ENCODE results near the gene IL4I1. TPM values are rescaled to one million over a fixed set of nuclear protein-coding genes. Genes with fewer than 3 reads are reported as not detected.

The IL4I1 gene
- total and polyA plus RNA-seq, 2 of the 8 experiments (the other 6 are each of a cell fraction or from before 2014, with no cell fraction given): 0.41 to 0.76 TPM

DNA sequence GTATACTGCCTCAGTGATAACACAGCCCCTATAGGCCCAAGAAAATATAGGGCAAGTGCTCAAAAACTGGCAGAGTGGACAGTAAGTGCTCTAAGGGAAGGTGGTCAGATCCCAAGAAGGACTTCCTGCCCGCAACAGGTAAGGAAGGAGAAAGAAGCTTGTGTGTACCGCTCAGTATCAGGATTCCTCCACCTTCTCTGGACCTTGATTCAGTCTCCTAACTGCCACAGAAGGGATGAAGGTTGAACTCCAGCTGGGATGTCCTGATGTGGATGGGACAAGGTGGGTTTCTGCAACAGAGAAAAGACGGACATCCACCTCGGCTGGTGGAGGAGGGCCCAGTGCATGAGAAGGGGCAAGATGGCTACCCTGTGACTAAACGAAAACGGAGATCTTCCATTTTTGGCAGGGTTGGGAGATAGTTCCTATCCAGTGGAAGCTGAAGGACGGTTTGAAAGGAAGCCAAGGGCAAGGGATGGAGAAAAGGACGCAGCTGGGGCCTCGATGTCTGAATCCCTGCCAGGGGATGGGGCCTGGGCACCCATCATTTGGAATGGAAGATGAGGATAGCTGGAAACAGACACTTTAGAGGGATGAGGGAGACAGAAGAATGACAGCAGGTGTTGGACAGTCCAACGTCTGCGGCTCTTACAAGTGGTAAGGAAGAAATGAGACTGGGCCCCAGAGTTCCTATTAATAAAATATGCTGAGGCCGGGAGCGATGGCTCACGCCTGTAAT, 31.0 kb upstream of the IL4I1 start (continued):
- TF ChIP-seq, protein P1, sequence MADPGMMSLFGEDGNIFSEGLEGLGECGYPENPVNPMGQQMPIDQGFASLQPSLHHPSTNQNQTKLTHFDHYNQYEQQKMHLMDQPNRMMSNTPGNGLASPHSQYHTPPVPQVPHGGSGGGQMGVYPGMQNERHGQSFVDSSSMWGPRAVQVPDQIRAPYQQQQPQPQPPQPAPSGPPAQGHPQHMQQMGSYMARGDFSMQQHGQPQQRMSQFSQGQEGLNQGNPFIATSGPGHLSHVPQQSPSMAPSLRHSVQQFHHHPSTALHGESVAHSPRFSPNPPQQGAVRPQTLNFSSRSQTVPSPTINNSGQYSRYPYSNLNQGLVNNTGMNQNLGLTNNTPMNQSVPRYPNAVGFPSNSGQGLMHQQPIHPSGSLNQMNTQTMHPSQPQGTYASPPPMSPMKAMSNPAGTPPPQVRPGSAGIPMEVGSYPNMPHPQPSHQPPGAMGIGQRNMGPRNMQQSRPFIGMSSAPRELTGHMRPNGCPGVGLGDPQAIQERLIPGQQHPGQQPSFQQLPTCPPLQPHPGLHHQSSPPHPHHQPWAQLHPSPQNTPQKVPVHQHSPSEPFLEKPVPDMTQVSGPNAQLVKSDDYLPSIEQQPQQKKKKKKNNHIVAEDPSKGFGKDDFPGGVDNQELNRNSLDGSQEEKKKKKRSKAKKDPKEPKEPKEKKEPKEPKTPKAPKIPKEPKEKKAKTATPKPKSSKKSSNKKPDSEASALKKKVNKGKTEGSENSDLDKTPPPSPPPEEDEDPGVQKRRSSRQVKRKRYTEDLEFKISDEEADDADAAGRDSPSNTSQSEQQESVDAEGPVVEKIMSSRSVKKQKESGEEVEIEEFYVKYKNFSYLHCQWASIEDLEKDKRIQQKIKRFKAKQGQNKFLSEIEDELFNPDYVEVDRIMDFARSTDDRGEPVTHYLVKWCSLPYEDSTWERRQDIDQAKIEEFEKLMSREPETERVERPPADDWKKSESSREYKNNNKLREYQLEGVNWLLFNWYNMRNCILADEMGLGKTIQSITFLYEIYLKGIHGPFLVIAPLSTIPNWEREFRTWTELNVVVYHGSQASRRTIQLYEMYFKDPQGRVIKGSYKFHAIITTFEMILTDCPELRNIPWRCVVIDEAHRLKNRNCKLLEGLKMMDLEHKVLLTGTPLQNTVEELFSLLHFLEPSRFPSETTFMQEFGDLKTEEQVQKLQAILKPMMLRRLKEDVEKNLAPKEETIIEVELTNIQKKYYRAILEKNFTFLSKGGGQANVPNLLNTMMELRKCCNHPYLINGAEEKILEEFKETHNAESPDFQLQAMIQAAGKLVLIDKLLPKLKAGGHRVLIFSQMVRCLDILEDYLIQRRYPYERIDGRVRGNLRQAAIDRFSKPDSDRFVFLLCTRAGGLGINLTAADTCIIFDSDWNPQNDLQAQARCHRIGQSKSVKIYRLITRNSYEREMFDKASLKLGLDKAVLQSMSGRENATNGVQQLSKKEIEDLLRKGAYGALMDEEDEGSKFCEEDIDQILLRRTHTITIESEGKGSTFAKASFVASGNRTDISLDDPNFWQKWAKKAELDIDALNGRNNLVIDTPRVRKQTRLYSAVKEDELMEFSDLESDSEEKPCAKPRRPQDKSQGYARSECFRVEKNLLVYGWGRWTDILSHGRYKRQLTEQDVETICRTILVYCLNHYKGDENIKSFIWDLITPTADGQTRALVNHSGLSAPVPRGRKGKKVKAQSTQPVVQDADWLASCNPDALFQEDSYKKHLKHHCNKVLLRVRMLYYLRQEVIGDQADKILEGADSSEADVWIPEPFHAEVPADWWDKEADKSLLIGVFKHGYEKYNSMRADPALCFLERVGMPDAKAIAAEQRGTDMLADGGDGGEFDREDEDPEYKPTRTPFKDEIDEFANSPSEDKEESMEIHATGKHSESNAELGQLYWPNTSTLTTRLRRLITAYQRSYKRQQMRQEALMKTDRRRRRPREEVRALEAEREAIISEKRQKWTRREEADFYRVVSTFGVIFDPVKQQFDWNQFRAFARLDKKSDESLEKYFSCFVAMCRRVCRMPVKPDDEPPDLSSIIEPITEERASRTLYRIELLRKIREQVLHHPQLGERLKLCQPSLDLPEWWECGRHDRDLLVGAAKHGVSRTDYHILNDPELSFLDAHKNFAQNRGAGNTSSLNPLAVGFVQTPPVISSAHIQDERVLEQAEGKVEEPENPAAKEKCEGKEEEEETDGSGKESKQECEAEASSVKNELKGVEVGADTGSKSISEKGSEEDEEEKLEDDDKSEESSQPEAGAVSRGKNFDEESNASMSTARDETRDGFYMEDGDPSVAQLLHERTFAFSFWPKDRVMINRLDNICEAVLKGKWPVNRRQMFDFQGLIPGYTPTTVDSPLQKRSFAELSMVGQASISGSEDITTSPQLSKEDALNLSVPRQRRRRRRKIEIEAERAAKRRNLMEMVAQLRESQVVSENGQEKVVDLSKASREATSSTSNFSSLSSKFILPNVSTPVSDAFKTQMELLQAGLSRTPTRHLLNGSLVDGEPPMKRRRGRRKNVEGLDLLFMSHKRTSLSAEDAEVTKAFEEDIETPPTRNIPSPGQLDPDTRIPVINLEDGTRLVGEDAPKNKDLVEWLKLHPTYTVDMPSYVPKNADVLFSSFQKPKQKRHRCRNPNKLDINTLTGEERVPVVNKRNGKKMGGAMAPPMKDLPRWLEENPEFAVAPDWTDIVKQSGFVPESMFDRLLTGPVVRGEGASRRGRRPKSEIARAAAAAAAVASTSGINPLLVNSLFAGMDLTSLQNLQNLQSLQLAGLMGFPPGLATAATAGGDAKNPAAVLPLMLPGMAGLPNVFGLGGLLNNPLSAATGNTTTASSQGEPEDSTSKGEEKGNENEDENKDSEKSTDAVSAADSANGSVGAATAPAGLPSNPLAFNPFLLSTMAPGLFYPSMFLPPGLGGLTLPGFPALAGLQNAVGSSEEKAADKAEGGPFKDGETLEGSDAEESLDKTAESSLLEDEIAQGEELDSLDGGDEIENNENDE (IDR thresholded peaks at IDR 0.05; ENCODE audit: insufficient replicate concordance, low read length): no peak
- TF ChIP-seq, protein P2, sequence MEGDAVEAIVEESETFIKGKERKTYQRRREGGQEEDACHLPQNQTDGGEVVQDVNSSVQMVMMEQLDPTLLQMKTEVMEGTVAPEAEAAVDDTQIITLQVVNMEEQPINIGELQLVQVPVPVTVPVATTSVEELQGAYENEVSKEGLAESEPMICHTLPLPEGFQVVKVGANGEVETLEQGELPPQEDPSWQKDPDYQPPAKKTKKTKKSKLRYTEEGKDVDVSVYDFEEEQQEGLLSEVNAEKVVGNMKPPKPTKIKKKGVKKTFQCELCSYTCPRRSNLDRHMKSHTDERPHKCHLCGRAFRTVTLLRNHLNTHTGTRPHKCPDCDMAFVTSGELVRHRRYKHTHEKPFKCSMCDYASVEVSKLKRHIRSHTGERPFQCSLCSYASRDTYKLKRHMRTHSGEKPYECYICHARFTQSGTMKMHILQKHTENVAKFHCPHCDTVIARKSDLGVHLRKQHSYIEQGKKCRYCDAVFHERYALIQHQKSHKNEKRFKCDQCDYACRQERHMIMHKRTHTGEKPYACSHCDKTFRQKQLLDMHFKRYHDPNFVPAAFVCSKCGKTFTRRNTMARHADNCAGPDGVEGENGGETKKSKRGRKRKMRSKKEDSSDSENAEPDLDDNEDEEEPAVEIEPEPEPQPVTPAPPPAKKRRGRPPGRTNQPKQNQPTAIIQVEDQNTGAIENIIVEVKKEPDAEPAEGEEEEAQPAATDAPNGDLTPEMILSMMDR (IDR thresholded peaks at IDR 0.05; ENCODE audit: control extremely low read depth in 1 of 3, insufficient read depth in 1 of 3, low read depth in 1 of 3, low read length in 3 of 3): no peak
- no peak for TF ChIP-seq RAD21 (IDR thresholded peaks at IDR 0.05 in 1 of 2, conservative IDR thresholded peaks at IDR 0.05 in 1 of 2; ENCODE audit: low read depth in 2 of 2, low read length in 2 of 2)

All from H1 (cell line).